Esophagus (tissue), 2 donors: ENCODE results near the gene CCZ1. TPM values are rescaled to one million over a fixed set of nuclear protein-coding genes. Genes with fewer than 3 reads are reported as not detected.
"Not testable (repeated sequence)": the region's sequence is repeated elsewhere in the genome, so short reads cannot be mapped to it uniquely, and the experiment has no call there.

ENCODE experiments used
- H3K27ac ChIP-seq, 2 donors: one replicate each; pipeline ENCODE4 v1.5.1; 2013; ENCODE audit warnings: low read depth in 2 of 2, mild to moderate bottlenecking in 2 of 2, inconsistent platforms in 1 of 2, low read length in 1 of 2, moderate library complexity in 1 of 2
- H3K27me3 ChIP-seq, 2 donors: one replicate each; pipeline ENCODE4 v1.6.1; 2013; ENCODE audit warnings: low read length in 2 of 2, control low read depth in 1 of 2, mild to moderate bottlenecking in 1 of 2; ENCODE audit not compliant: insufficient read depth in 2 of 2, control insufficient read depth in 1 of 2
- H3K36me3 ChIP-seq, 2 donors: one replicate each; pipeline ENCODE4 v1.6.1; 2013; ENCODE audit warnings: low read length in 1 of 2; ENCODE audit not compliant: control insufficient read depth in 2 of 2, insufficient read depth in 2 of 2
- H3K4me1 ChIP-seq, 2 donors: one replicate each; pipeline ENCODE4 v1.6.1; 2013; ENCODE audit warnings: low read length in 1 of 2; ENCODE audit not compliant: control insufficient read depth in 2 of 2, insufficient read depth in 2 of 2
- H3K4me3 ChIP-seq, 2 donors: one replicate each; pipeline ENCODE4 v1.5.1; 2013; ENCODE audit warnings: low read length in 2 of 2, mild to moderate bottlenecking in 2 of 2, low read depth in 1 of 2, moderate library complexity in 1 of 2
- H3K9me3 ChIP-seq, 2 donors: one replicate each; pipeline ENCODE4 v1.6.1; 2013; ENCODE audit warnings: mild to moderate bottlenecking in 2 of 2, low read depth in 1 of 2, low read length in 1 of 2, moderate library complexity in 1 of 2; ENCODE audit not compliant: control insufficient read depth in 2 of 2, insufficient read depth in 1 of 2
- WGBS, 2 donors: extraction: QIAGEN DNeasy Blood & Tissue Kit; methylation state at CpG; one replicate each; pipeline ENCODE4 v1.1.7; 2013; 5-methylcytosine and 5-hydroxymethylcytosine counted together
- polyA plus RNA-seq, 2 donors: library from polyadenylated mRNA; stranded (reverse); fragments of 200-250 nt; gene quantifications; one replicate each; pipeline ENCODE4 v1.2.3, GENCODE V29; 2013
- donor health status: healthy with polysubstance abuse.
- donor health status: Bipolar disorder and iron deficiency.

The CCZ1 gene
- polyA plus RNA-seq, 2 donors = 46.6 to 47.2 TPM

- not testable (repeated sequence) for H3K27me3 ChIP-seq, H3K36me3 ChIP-seq, H3K4me1 ChIP-seq, H3K9me3 ChIP-seq, H3K27ac ChIP-seq, H3K4me3 ChIP-seq
- 70 to 78% methylated on average over 5 to 7 of the region's 13 CpGs for WGBS, 2 donors
Observed at GRCh38 chr7:5897369-5897919, 1.1 kb upstream of the CCZ1 start.

- not testable (repeated sequence) for H3K4me1 ChIP-seq, H3K4me3 ChIP-seq, H3K27ac ChIP-seq, H3K27me3 ChIP-seq, H3K9me3 ChIP-seq, H3K36me3 ChIP-seq
- 73 to 81% methylated on average over 6 of the region's 6 CpGs for WGBS, 2 donors
Observed at GRCh38 chr7:5903002-5903401, 4.5 kb downstream of the CCZ1 start.

GRCh38 chr7:5904726-5905125, 6.2 kb downstream of the CCZ1 start:
- 88 to 97% methylated on average over 5 of the region's 5 CpGs for WGBS, 2 donors

GRCh38 chr7:5908835-5909234, 10.3 kb downstream of the CCZ1 start:
- H3K4me3 ChIP-seq, H3K27me3 ChIP-seq, H3K27ac ChIP-seq, H3K36me3 ChIP-seq, H3K9me3 ChIP-seq, H3K4me1 ChIP-seq: not testable (repeated sequence)
- 92 to 98% methylated on average over 6 of the region's 6 CpGs for WGBS, 2 donors

More at GRCh38 chr7:5904726-5905125, 6.2 kb downstream of the CCZ1 start:
- not testable (repeated sequence) for H3K27ac ChIP-seq, H3K4me3 ChIP-seq, H3K4me1 ChIP-seq, H3K27me3 ChIP-seq, H3K9me3 ChIP-seq, H3K36me3 ChIP-seq

- H3K36me3 ChIP-seq, H3K4me3 ChIP-seq, H3K9me3 ChIP-seq, H3K27ac ChIP-seq, H3K4me1 ChIP-seq, H3K27me3 ChIP-seq: not testable (repeated sequence)
- WGBS, 2 donors = 72 to 87% methylated on average over 2 to 5 of the region's 6 CpGs
Observed at GRCh38 chr7:5916529-5916928, 18.0 kb downstream of the CCZ1 start.

GRCh38 chr7:5924180-5924579, 25.6 kb downstream of the CCZ1 start:
- H3K4me3 ChIP-seq, H3K36me3 ChIP-seq, H3K27ac ChIP-seq, H3K4me1 ChIP-seq, H3K27me3 ChIP-seq, H3K9me3 ChIP-seq: not testable (repeated sequence)
- WGBS, 2 donors = 100% methylated on average over 1 of the region's 2 CpGs; no CpG with 5 or more reads in 1 of the 2 donors

GRCh38 chr7:5924630-5925029, 26.1 kb downstream of the CCZ1 start:
- not testable (repeated sequence) for H3K36me3 ChIP-seq, H3K27me3 ChIP-seq, H3K27ac ChIP-seq, H3K4me3 ChIP-seq, H3K9me3 ChIP-seq, H3K4me1 ChIP-seq
- WGBS, 2 donors = no CpG with 5 or more reads among the region's 12 CpGs

- H3K27me3 ChIP-seq, H3K27ac ChIP-seq, H3K4me3 ChIP-seq, H3K9me3 ChIP-seq, H3K36me3 ChIP-seq, H3K4me1 ChIP-seq: not testable (repeated sequence)
- WGBS, 2 donors = 83% methylated on average over 2 of the region's 13 CpGs; no CpG with 5 or more reads in 1 of the 2 donors
Observed at GRCh38 chr7:5926263-5926870, 27.8 kb downstream of the CCZ1 start.

- H3K36me3 ChIP-seq, H3K9me3 ChIP-seq, H3K4me3 ChIP-seq, H3K27me3 ChIP-seq, H3K27ac ChIP-seq, H3K4me1 ChIP-seq: not testable (repeated sequence)
- 95% methylated on average over 2 of the region's 10 CpGs; no CpG with 5 or more reads in 1 of the 2 donors for WGBS, 2 donors
Observed at GRCh38 chr7:5930290-5930689, 31.8 kb downstream of the CCZ1 start.

- not testable (repeated sequence) for H3K4me1 ChIP-seq, H3K4me3 ChIP-seq, H3K9me3 ChIP-seq, H3K27ac ChIP-seq, H3K36me3 ChIP-seq, H3K27me3 ChIP-seq
- 97 to 98% methylated on average over 12 to 14 of the region's 14 CpGs for WGBS, 2 donors
Observed at GRCh38 chr7:5931250-5931649, 32.7 kb downstream of the CCZ1 start.
